ENCODE measurements around the gene ETAA1.

The ETAA1 gene

GRCh38 chr2:67384123-67384822 lies 12.9 kb upstream of the ETAA1 start:
- TF ChIP-seq, protein P1, sequence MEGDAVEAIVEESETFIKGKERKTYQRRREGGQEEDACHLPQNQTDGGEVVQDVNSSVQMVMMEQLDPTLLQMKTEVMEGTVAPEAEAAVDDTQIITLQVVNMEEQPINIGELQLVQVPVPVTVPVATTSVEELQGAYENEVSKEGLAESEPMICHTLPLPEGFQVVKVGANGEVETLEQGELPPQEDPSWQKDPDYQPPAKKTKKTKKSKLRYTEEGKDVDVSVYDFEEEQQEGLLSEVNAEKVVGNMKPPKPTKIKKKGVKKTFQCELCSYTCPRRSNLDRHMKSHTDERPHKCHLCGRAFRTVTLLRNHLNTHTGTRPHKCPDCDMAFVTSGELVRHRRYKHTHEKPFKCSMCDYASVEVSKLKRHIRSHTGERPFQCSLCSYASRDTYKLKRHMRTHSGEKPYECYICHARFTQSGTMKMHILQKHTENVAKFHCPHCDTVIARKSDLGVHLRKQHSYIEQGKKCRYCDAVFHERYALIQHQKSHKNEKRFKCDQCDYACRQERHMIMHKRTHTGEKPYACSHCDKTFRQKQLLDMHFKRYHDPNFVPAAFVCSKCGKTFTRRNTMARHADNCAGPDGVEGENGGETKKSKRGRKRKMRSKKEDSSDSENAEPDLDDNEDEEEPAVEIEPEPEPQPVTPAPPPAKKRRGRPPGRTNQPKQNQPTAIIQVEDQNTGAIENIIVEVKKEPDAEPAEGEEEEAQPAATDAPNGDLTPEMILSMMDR (IDR thresholded peaks at IDR 0.05; ENCODE audit: borderline replicate concordance, insufficient read depth, low read depth, low read length) = no peak

GRCh38 chr2:67388680-67389079 lies 8.5 kb upstream of the ETAA1 start:
- no peak overlapping the region for H3K4me3 ChIP-seq (ENCODE audit: low read depth, low read length)

More at GRCh38 chr2:67384123-67384822, 12.9 kb upstream of the ETAA1 start:
- no peak overlapping the region for H3K4me3 ChIP-seq (ENCODE audit: low read depth, low read length)

DNA sequence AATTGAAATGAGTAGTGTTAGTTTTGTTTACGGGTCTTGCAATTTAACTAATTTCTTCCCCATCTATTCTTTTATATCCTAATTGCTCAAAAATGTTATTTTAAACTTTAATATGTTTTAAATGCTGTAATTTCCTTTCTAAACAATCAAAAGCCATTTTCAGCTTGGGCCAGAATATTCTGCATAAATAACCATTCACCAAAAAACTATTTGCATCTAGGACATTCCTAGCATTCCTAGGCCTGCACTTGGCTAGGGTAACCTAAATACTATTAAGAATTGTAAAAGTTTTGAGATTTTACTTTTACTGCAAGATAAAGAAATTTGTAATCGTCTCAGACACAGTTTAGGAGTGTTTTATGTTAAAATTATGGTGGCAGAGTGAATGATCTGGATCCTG lies 7.8 kb upstream of the ETAA1 start:
- no peak overlapping the region for H3K4me3 ChIP-seq (ENCODE audit: low read depth, low read length)
- TF ChIP-seq, protein P1 (IDR thresholded peaks at IDR 0.05; ENCODE audit: borderline replicate concordance, insufficient read depth, low read depth, low read length) = no peak

More at GRCh38 chr2:67388680-67389079, 8.5 kb upstream of the ETAA1 start:
- TF ChIP-seq, protein P1 (IDR thresholded peaks at IDR 0.05; ENCODE audit: borderline replicate concordance, insufficient read depth, low read depth, low read length) = no peak

DNA sequence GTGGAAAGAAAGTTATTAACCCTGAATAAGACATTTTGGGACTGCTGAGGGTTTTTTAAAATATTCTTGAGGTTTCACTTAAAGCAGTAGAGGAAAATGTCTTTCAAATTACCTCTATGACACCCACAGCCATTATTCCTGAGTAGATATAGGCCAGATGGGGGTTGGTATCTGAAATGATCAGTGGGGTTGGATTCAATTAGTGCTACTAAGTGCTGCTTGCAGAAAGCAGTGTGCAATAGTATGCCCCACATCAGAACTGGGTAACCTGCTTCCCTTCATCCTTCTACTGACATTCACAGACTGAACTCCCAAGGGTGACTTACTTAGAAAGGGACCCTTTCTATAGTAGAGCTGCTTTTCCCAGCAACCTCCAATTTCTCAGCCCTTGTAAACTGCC lies 7.3 kb upstream of the ETAA1 start:
- no peak overlapping the region for H3K4me3 ChIP-seq (ENCODE audit: low read depth, low read length)
- TF ChIP-seq, protein P1 (IDR thresholded peaks at IDR 0.05; ENCODE audit: borderline replicate concordance, insufficient read depth, low read depth, low read length) = no peak

GRCh38 chr2:67393237-67393636 lies 3.9 kb upstream of the ETAA1 start:
- TF ChIP-seq, protein P1 (IDR thresholded peaks at IDR 0.05; ENCODE audit: borderline replicate concordance, insufficient read depth, low read depth, low read length) = no peak
- H3K4me3 ChIP-seq (ENCODE audit: low read depth, low read length) = no peak overlapping the region

DNA sequence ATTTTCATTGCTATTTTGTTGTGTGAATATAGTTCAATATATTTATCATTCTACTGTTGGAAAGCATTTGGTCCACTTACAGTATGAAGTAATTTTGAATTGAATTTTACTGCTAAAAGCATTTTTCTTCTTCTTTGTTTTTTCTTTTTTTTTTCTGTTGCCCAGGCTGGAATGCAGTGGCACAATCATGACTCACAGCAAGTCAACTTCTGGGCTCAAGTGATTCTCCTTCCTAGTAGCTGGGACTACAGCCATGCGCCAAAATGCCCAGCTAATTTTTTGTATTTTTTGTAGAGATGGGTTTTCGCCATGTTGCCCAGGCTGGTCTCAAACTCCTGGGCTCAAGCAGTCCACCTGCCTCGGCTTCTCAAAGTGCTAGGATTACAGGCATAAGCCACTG lies 2.4 kb upstream of the ETAA1 start:
- H3K4me3 ChIP-seq (ENCODE audit: low read depth, low read length) = no peak overlapping the region
- TF ChIP-seq, protein P1 (IDR thresholded peaks at IDR 0.05; ENCODE audit: borderline replicate concordance, insufficient read depth, low read depth, low read length) = no peak

GRCh38 chr2:67399144-67399543 lies 2.0 kb downstream of the ETAA1 start:
- TF ChIP-seq, protein P1 (IDR thresholded peaks at IDR 0.05; ENCODE audit: borderline replicate concordance, insufficient read depth, low read depth, low read length) = no peak
- H3K4me3 ChIP-seq (ENCODE audit: low read depth, low read length) = no peak overlapping the region
